HFF-Myc (cell line): Measurements from ENCODE around the gene HM13.
A peak's percentile ranks its signal among the peaks of the same experiment; 100 is the strongest.

Experiments
- DNase-seq: peaks from one replicate; pipeline ENCODE4 v3.0.0-alpha.2; 2011; ENCODE audit warnings: low read depth; ENCODE audit errors: extremely low read depth
- H3K4me3 ChIP-seq: replicated peaks from 2 replicates; pipeline ENCODE4 v1.5.1; 2011; ENCODE audit warnings: low read depth, mild to moderate bottlenecking, control low read depth, low read length
- TF ChIP-seq, protein P1 (sequence below): IDR thresholded peaks from 2 replicates; pipeline ENCODE4 v1.5.1; 2012; ENCODE audit warnings: mild to moderate bottlenecking, low read depth, low read length, control low read depth; ENCODE audit errors: missing control alignments

HM13 gene

DNA sequence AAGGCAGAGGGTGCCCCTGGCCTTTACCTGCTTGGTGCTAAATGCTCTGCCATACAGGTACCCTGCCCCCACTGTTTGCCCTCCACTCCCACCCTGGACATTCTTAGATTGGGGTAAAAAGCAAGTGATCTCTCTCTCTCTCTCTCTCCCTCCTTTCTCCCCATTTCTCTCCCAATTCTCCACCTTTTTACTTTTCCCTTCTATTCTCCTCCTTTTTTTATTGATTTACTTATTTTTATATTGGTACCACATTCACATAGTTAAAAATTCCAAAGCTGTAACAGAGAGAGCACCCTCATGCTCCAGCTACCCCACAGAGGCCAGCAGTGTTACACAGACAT lies 53.1 kb downstream of the HM13 start:
- DNase-seq = no peak
- TF ChIP-seq, protein P1, sequence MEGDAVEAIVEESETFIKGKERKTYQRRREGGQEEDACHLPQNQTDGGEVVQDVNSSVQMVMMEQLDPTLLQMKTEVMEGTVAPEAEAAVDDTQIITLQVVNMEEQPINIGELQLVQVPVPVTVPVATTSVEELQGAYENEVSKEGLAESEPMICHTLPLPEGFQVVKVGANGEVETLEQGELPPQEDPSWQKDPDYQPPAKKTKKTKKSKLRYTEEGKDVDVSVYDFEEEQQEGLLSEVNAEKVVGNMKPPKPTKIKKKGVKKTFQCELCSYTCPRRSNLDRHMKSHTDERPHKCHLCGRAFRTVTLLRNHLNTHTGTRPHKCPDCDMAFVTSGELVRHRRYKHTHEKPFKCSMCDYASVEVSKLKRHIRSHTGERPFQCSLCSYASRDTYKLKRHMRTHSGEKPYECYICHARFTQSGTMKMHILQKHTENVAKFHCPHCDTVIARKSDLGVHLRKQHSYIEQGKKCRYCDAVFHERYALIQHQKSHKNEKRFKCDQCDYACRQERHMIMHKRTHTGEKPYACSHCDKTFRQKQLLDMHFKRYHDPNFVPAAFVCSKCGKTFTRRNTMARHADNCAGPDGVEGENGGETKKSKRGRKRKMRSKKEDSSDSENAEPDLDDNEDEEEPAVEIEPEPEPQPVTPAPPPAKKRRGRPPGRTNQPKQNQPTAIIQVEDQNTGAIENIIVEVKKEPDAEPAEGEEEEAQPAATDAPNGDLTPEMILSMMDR = no peak
- H3K4me3 ChIP-seq = no peak overlapping the region

DNA sequence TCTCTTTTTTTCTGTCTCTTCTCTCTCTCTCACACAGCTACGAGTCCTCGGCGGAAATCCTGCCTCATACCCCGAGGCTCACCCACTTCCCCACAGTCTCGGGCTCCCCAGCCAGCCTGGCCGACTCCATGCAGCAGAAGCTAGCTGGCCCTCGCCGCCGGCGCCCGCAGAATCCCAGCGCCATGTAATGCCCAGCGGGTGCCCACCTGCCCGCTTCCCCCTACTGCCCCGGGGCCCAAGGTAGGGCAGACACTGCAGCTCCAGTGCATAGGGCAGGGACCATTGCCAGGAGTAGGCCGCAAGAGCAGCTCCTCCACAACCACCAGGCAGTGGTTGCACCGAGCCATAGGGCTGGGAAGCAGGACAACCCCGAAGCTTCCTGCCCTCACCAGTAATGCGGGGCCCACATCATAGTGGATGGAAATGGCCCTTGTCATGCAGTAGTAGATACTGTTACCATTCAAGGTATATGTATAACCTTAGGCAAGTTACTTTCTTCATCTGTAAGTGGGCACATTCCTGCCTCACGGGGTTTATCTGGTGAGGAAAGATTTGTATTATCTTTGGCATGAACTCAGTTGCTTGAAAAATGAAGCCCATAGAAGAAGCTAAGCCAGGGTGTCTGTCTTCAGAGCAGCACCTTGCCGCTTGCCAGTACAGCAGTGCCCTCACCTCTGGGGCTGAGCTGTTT lies 53.9 kb downstream of the HM13 start:
- no peak overlapping the region for H3K4me3 ChIP-seq
- no peak for DNase-seq
- TF ChIP-seq, protein P1 = no peak

DNA sequence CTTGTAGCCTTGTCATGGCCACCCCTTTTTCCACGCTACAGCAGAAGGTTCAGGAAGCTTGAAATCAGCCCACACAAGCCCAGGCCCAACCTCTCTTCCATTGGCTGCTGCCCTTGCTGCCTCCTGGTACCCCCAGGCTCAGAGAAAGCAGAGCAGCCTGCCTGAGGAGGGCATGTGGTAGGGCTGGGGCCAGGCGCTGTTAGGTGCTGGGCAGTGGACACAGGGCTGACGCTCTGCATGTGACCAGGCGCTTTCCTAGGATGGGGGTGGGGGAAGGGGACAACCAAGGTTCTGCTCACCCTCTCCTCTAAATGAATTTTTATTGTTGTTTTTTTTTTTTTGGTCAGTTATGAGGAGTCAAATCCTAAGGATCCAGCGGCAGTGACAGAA lies 54.5 kb downstream of the HM13 start:
- TF ChIP-seq, protein P1 = no peak
- H3K4me3 ChIP-seq = no peak overlapping the region
- DNase-seq = no peak

DNA sequence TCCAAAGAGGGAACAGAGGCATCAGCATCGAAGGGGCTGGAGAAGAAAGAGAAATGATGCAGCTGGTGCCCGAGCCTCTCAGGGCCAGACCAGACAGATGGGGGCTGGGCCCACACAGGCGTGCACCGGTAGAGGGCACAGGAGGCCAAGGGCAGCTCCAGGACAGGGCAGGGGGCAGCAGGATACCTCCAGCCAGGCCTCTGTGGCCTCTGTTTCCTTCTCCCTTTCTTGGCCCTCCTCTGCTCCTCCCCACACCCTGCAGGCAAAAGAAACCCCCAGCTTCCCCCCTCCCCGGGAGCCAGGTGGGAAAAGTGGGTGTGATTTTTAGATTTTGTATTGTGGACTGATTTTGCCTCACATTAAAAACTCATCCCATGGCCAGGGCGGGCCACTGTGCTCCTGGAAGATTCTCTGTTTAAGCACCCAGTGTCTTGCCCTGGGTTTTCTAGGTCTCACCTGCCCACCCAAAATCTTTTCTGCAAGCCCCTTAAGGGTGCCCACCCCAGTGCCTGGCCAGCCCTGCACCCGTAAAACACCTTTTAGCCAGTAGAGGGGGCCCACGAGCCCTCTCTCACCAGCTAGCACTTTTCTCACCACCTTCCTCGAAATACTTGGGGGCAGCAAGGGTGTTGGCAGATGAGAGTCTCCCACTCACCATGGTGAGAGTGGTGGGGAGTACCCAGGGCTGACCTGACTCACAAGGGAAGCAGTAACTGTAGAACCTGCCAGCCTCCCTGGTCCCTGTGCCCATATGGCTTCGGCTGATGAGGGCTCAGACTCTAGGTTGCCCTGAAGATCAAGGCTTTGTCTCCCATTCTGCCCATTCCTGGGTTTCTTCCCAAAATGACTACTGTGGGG lies 55.1 kb downstream of the HM13 start:
- TF ChIP-seq, protein P1 = peak; percentile 91

DNA sequence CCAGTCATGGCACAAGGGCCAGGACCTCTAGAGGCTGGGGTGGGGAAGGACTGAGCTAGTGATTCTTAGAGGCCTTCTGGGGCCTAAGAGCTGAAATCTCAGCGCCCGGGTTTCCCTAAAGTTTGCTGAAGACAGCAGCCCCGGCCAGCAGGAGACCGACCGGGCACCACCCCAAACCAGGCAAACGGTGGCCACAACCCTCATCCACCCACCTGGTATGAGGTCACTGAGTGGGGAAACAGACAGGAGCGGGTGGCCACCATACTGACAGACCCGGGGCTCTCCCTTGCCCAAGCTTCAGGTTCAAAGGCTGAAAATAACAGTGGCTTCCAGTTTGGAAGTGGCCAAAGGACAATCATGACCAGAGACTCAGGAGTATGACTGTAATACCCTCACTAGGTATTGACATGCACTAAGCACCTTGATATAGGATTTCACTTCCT lies 55.8 kb downstream of the HM13 start:
- DNase-seq = no peak

More for the DNA sequence above, 55.1 kb downstream of the HM13 start:
- no peak overlapping the region for H3K4me3 ChIP-seq
- DNase-seq = no peak

DNA sequence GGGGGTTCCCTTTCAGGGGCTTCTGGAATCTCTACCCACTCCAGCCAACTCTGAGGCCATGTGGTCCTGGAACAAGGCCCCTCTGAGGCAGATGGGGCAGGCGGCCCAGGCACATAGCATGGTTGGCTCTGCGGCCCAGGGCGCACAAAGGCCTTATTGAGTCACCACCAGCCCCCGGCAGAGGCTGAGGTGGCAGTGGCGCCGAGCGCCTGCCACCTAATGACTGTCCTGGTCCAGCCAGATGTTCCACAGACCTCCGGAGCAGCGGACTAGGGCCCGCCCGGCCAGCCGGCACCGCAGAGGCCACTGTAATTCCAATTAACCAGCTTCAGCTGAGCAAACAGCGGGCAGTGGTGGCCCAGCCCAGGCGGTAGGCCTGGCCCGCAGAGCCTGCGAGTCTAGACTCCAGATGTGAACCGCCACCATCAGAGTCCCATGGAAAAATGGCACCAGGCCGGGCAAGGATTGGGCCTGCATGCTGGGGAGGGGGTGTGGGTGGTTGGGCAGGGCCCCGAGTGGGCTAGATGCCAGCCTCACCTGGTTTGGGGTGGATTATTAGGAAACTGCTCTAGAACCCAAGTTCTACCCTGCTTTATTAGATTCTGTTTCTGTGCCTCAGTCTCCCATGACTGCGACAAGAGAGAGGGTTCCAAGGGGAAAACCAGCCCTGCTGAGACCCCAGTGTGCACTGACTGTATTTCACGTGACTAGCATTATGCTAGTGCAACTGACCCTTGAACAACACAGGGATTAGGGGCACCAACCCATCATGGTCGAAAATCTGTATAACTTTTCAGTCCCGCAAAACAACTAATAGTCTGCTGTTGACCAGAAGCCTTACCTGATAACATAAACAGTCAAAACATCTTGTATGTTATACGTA lies 56.7 kb downstream of the HM13 start:
- TF ChIP-seq, protein P1 = no peak
- no peak overlapping the region for H3K4me3 ChIP-seq
- DNase-seq = no peak

More for the DNA sequence above, 55.8 kb downstream of the HM13 start:
- no peak overlapping the region for H3K4me3 ChIP-seq
- TF ChIP-seq, protein P1 = no peak
